Activated CD8-positive, alpha-beta memory T cell treated with anti-CD3 and anti-CD28 coated beads, Interleukin-2, amount 10 ng/mL, durations not matched to agents 7 days and 5 days (primary cell): ENCODE data around the gene TEAD1. TPM values are rescaled to one million over a fixed set of nuclear protein-coding genes. Genes with fewer than 3 reads are reported as not detected.

Experiments used
- ATAC-seq: fragments of 150-1000 bp; cut with Tn5 transposase; one replicate; pipeline ENCODE4 v1.10.0; 2021; ENCODE audit warnings: moderate library complexity
- CTCF ChIA-PET: fragments of 350-600 bp; sonication (Branson Sonifier 250); formaldehyde crosslinking; loops from one replicate; lab custom pipeline; 2021; ENCODE audit warnings: antibody characterized with exemption; lab: Charles Lee
- DNase-seq: peaks from one replicate; pipeline ENCODE4 v3.0.0-alpha.2; 2020
- H3K27ac Mint-ChIP-seq: one replicate; pipeline ENCODE4 v1.8.0; 2021; ENCODE audit warnings: mild to moderate bottlenecking, mixed read lengths
- H3K27me3 Mint-ChIP-seq: one replicate; pipeline ENCODE4 v1.8.0; 2021; ENCODE audit warnings: mixed read lengths
- H3K36me3 Mint-ChIP-seq: one replicate; pipeline ENCODE4 v1.8.0; 2021; ENCODE audit warnings: mild to moderate bottlenecking, mixed read lengths
- H3K4me1 Mint-ChIP-seq: one replicate; pipeline ENCODE4 v1.8.0; 2021; ENCODE audit warnings: mixed read lengths
- H3K4me3 Mint-ChIP-seq: one replicate; pipeline ENCODE4 v1.8.0; 2021; ENCODE audit warnings: mild to moderate bottlenecking, moderate library complexity, mixed read lengths
- H3K9me3 Mint-ChIP-seq: one replicate; pipeline ENCODE4 v1.8.0; 2022; ENCODE audit warnings: low read depth, mixed read lengths
- total RNA-seq, 2 experiments: library from RNA; stranded (reverse); gene quantifications; one replicate each; pipeline ENCODE4 v1.2.3, GENCODE V29; 2021

TEAD1 gene
- total RNA-seq, 2 experiments from 2014 or later: 0.18 to 0.26 TPM

DNA sequence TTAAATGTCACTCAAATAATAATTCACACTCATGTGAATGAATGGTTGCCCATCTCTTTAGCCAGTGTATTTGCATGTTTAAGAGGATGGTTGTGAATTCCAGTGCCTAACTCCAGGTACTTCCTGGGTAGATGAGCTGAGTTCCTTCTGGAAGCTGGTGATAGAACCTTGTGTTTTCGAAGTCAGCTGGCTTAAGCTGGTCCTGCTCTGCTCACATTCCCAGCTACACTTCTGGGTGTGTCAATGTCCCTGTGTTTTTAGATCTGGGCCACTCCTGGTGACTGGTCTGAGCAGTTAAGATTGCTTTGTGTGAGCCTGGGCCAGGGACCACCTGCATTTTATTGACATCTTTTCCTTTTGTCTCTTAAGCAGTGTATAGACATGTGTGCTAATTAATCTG lies 10.6 kb downstream of the TEAD1 start:
- Mint-ChIP-seq H3K4me1 (peaks cover 7% of the 10 kb centered on the region), H3K36me3 (no peaks in the 10 kb centered on the region), H3K9me3 (no peaks in the 10 kb centered on the region), H3K4me3 (no peak overlapping the region), H3K27me3 (peaks cover 83% of the 10 kb centered on the region), H3K27ac (no peak overlapping the region)
- CTCF ChIA-PET: no interaction called here
- DNase-seq (no peak), ATAC-seq (no peak)

DNA sequence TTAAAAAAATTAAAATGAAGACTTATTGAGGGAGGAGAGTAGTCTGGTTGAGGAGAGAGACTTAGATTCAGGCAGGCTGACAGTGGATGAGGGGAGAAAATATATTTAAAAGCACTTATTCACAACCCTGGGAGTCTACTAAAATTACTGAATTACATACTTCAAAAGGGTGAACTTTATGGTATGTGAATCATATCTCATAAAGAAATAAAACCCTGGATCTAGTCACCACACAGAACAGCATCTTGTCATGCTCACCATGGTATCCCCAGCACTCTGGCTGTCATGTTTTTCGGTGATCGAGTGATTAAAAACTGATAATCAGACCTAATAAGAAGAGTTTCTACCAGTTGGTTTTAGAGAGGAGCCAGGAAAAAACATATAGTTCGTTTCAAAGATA lies 11.0 kb downstream of the TEAD1 start:
- CTCF ChIA-PET: no interaction called here
- no peak overlapping the region for H3K27ac Mint-ChIP-seq
- ATAC-seq: no peak
- H3K4me1 Mint-ChIP-seq: peaks cover 5% of the 10 kb centered on the region
- no peak overlapping the region for H3K4me3 Mint-ChIP-seq
- DNase-seq: no peak
- peaks cover 81% of the 10 kb centered on the region for H3K27me3 Mint-ChIP-seq
- H3K36me3 Mint-ChIP-seq: no peaks in the 10 kb centered on the region
- no peaks in the 10 kb centered on the region for H3K9me3 Mint-ChIP-seq

DNA sequence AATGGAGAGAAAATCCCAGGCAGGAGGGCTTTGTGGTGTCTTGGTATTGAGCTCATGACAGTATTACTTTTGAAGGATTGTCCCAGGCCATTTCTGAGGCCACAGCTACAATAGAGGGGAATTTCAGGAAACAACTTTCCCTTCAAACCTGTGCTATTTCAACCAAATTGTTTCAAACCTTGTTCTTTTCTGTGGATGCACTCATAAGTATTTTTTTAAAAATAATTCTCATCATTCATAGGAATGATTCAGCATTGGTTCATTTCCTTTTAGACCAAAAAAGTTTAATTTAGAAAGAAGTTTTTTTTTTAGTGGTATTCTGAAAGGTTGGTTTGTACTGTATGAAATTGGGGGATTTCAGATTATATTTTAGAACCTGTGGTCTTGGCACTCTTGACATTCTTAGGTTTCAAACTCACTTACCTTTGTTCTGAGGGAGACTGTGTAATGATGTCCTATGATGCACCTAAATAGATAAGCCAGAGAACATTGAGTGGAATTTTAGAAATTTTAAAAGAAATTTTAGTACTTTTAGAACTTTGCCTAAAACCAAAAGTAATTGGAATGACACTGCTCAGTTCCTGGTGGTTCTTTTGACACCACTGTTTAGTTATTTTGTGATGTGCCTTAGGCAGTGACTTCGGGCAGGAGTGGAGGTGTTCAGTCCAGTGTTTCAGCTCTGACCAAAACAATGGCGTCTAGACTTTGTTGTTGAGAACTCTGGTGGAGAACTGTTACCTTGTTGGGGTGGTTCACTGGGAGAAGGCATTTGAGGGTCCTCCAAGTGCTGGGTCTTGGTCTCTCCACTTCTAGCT lies 12.2 kb downstream of the TEAD1 start:
- H3K27me3 Mint-ChIP-seq: peaks cover 78% of the 10 kb centered on the region
- ATAC-seq: no peak
- no peak overlapping the region for H3K4me3 Mint-ChIP-seq

DNA sequence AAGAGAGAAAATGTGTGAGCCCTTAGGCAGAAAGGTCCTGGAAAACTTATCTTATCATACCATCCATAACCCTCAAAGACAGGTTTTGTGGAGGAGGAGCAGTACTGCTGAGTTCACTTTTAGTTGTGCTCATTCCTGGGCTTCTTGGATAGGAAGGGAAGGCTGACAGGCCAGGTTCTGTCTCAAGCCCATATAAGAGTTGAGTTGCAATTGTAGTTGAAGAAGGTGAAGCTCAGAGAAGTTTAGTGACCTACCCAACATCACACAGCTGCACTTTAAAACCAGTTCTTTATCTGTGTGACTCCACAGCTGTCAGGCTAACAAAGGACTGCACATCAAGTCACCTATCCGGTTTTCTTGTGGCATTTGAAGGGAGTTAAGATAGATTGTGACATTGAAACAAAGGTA lies 13.0 kb downstream of the TEAD1 start:
- no peaks in the 10 kb centered on the region for H3K4me1 Mint-ChIP-seq

More for the DNA sequence above, 12.2 kb downstream of the TEAD1 start:
- CTCF ChIA-PET: no interaction called here
- H3K27ac Mint-ChIP-seq: no peak overlapping the region
- H3K9me3 Mint-ChIP-seq: no peaks in the 10 kb centered on the region
- DNase-seq: no peak
- no peaks in the 10 kb centered on the region for H3K36me3 Mint-ChIP-seq
- H3K4me1 Mint-ChIP-seq: no peaks in the 10 kb centered on the region

DNA sequence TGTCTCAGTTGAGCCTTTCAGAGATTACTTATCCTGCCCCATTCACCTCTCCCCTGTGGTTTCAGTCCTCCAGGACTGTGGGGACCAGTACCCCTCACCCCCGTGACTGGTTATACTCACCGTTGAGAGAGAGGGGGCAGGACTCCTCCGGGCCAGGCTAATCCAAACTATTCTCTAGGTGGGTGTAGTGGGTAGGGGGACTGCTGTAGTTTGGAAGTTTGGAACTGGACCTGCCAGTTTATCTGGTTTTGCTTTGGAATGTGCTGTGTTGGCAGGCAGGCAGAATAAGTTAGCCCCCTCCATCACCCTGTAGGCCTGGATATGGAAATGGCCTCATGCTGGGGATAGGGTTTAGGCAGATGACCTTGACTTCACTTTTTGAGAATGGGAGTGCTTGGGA lies 13.5 kb downstream of the TEAD1 start:
- Mint-ChIP-seq H3K4me3 (no peak overlapping the region), H3K4me1 (no peaks in the 10 kb centered on the region), H3K27ac (no peak overlapping the region), H3K27me3 (peaks cover 74% of the 10 kb centered on the region), H3K36me3 (no peaks in the 10 kb centered on the region), H3K9me3 (no peaks in the 10 kb centered on the region)
- DNase-seq (no peak), ATAC-seq (no peak)
- CTCF ChIA-PET: no interaction called here

More for the DNA sequence above, 13.0 kb downstream of the TEAD1 start:
- ATAC-seq (no peak), DNase-seq (no peak)
- no peaks in the 10 kb centered on the region for H3K36me3 Mint-ChIP-seq
- H3K27me3 Mint-ChIP-seq: peaks cover 74% of the 10 kb centered on the region
- no peak overlapping the region for H3K4me3 Mint-ChIP-seq
- CTCF ChIA-PET: no interaction called here
- H3K27ac Mint-ChIP-seq: no peak overlapping the region
- H3K9me3 Mint-ChIP-seq: no peaks in the 10 kb centered on the region

DNA sequence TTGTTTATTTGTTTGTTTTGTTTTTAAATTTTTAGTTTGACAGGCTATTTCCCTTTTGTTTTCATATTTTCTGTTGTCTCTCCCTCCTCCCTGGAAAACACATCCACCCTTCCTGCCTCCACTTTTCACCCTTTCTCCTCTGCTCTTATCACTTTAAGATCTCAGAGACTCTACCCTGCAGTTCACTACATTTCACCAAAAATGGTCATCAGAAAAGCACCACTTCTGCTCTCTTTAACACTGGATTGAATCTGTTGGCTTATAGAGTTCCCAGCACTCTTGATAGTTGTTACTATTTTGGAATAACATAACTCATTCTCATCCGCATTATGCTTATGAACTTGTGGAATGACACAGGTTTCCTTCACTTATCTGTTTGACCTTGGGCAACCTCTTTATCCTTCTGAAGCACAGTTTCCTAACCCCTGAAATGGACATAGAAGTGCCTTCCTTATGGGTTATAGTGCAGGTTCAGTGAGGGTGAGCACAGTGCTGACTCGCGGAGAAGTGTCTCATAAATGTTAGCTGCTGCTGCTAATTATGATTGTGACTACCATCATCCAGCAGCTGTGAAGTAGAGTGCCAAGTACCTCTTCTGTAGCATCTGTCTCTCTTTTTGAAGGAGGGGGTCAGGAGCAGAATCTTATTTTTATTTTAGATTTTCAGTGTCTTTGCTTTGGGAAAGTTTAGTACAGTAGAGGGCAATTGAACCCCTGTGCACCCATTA lies 15.0 kb downstream of the TEAD1 start:
- H3K36me3 Mint-ChIP-seq: no peaks in the 10 kb centered on the region
- no peak overlapping the region for H3K4me3 Mint-ChIP-seq
- CTCF ChIA-PET: no interaction called here
- no peaks in the 10 kb centered on the region for H3K9me3 Mint-ChIP-seq
- peaks cover 77% of the 10 kb centered on the region for H3K27me3 Mint-ChIP-seq
- H3K4me1 Mint-ChIP-seq: peaks cover 8% of the 10 kb centered on the region
- DNase-seq: no peak
- ATAC-seq: no peak
- H3K27ac Mint-ChIP-seq: no peak overlapping the region

DNA sequence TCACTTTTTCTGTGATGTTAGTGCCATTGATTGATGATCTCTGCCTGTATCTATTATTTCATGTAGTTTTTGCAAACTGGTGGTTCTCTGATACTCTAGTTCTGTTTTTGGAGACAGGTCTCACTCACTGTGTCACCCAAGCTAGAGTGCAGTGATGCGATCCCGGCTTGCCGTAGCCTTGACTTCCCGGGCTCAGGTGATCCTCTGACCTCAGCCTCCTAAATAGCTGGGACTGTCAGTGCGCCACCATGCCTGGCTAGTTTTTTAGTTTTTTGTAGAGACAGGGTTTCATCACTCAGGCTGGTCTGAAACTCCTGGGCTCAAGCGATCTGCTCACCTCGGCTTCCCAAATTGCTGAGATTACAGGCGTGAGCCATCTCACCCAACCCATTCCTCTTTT lies 16.4 kb downstream of the TEAD1 start:
- ATAC-seq (no peak), DNase-seq (no peak)
- H3K4me1 Mint-ChIP-seq: peaks cover 8% of the 10 kb centered on the region
- H3K27ac Mint-ChIP-seq: no peak overlapping the region
- CTCF ChIA-PET: no interaction called here
- H3K27me3 Mint-ChIP-seq: peaks cover 80% of the 10 kb centered on the region
- no peaks in the 10 kb centered on the region for H3K36me3 Mint-ChIP-seq
- no peak overlapping the region for H3K4me3 Mint-ChIP-seq
- H3K9me3 Mint-ChIP-seq: no peaks in the 10 kb centered on the region

DNA sequence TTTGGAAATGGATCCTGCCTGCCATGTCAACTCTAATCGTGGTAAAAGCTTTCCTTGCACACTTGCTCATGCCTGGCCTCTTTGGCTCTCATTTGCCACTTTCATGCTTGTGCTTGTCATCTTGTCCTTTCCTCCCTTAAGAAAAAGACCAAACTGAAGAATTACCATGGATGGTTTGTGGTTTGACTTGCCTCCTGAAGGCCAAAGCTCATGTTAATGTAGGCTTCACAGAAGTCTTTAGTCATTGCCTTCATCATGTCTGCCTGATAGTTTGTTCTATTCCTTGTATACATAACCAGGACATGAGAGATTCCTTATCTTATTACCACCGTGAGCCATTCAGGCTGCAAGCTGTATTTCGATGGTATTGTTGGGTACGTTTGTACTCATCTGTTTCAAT lies 17.3 kb downstream of the TEAD1 start:
- Mint-ChIP-seq H3K4me3 (no peak overlapping the region), H3K27me3 (peaks cover 84% of the 10 kb centered on the region), H3K4me1 (peaks cover 8% of the 10 kb centered on the region), H3K27ac (no peak overlapping the region), H3K36me3 (no peaks in the 10 kb centered on the region), H3K9me3 (no peaks in the 10 kb centered on the region)
- DNase-seq (no peak), ATAC-seq (no peak)
- CTCF ChIA-PET: no interaction called here

DNA sequence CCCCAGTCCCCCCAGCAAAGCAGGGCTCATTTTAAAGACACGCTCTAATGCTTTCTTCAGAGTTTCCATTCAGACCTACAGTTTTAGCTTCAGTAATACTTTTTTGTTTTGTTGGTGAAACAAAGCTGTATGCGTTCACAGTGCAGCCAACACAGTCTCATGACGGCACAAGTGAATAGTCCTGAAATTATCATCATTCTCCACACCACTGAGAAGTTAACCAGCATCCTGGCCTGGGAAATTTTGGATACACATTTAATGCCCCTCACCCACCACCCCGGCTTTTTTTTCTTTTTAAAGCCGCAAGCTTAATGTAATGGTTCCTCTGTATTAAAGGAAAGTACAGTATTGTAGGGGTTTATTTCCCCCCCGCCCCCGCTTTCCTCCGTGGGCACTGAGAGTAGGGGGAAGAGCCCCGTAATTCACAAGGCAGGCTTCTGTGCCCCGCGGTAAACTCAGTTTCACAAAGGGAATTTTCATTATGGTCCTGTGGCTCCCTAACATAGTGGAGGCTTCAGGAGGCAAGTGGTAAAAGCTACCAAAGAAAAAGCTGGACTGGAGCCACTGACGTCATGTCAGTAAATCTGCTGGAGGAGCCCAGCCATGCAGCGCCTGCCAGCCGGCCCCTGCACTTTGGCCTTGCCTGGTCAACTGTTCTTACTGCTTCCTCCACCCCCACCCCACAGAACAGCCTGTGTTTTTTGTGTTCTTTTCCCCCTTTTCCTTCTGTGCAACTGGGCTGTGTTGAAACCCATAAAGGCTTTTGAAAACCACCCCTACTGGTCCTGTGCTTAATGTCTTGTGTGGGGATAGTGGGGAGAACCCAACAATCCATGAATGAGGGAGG lies 18.2 kb downstream of the TEAD1 start:
- CTCF ChIA-PET: no interaction called here

DNA sequence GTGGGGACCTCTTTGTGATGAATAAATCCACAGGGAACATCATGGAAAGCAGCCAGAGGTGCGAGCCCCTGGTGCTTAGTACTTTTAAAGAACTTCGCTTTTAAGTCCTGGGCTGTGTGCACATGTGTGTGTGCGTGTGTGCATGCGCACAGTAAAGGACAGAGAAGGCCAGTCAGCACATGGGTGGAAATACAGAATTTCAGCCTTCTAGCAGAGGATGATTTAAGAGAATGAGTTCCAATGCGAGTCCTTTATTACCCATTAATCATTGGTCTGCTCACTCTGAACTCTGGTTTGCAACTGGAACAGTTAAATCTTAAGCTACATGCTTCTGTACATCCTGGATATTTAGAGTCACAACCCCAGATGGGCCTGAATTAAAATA lies 18.9 kb downstream of the TEAD1 start:
- CTCF ChIA-PET: no interaction called here

More for the DNA sequence above, 18.2 kb downstream of the TEAD1 start:
- H3K9me3 Mint-ChIP-seq: no peaks in the 10 kb centered on the region
- DNase-seq (no peak), ATAC-seq (no peak)
- peaks cover 84% of the 10 kb centered on the region for H3K27me3 Mint-ChIP-seq
- no peak overlapping the region for H3K27ac Mint-ChIP-seq
- no peak overlapping the region for H3K4me3 Mint-ChIP-seq
- peaks cover 8% of the 10 kb centered on the region for H3K4me1 Mint-ChIP-seq
- no peaks in the 10 kb centered on the region for H3K36me3 Mint-ChIP-seq

DNA sequence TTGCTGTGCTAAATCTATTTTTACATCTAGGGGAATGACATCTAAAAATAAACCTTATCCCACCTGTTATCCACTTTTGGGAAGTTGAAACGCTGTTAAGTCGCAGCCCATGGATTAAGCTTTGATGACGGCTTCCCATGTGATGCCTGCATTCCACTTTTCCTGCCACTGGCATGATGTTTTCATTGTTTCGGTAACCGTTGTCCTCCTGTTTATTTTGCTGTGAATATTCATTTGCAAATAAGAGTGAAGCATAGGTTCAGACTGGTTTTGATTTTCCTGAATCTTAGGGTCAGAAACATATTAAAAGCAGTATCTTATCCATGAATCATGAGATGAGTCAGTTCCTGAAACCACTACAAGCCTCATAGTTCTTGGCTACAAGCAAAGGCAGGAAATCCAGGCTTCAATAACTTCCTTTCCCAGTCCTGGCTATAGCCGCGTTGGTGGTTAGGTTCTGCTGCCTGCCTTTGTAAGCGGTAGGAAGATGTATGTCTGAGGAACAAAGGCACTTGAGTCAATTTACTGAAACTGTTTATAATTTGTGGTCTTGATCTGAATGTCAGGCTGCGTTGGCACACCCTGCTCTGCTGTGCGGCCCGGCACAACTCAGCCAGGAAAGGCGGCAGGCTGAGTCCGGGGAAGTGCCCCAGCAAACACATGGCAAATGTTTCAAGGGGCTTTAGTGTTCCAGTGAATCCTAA lies 19.4 kb downstream of the TEAD1 start:
- Mint-ChIP-seq H3K9me3 (no peaks in the 10 kb centered on the region), H3K4me1 (peaks cover 8% of the 10 kb centered on the region), H3K27me3 (peaks cover 84% of the 10 kb centered on the region), H3K27ac (no peak overlapping the region), H3K4me3 (no peak overlapping the region), H3K36me3 (no peaks in the 10 kb centered on the region)
- ATAC-seq (no peak), DNase-seq (no peak)
- CTCF ChIA-PET: no interaction called here

More for the DNA sequence above, 18.9 kb downstream of the TEAD1 start:
- Mint-ChIP-seq H3K4me1 (peaks cover 8% of the 10 kb centered on the region), H3K4me3 (no peak overlapping the region), H3K9me3 (no peaks in the 10 kb centered on the region), H3K27me3 (peaks cover 84% of the 10 kb centered on the region), H3K27ac (no peak overlapping the region), H3K36me3 (no peaks in the 10 kb centered on the region)
- DNase-seq: no peak
- no peak for ATAC-seq

DNA sequence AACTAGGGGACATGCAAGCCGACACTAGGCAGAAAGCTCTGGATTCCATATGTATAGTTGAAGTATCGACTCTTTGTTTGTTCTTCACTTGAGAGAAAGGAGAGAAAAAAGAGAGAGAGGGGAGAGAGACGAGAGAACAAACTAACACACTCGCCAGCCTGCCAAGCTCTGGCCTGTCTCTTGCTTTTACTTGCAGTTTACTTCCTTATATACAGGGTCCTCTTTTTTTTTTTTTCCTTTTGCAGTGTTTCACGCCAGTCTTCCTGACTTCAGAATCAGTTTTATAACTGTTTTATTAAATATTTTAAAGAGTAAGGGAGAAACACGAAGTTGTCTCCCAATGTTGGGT lies 19.9 kb downstream of the TEAD1 start:
- no peaks in the 10 kb centered on the region for H3K36me3 Mint-ChIP-seq
- H3K4me1 Mint-ChIP-seq: peaks cover 8% of the 10 kb centered on the region
- DNase-seq (no peak), ATAC-seq (no peak)
- no peak overlapping the region for H3K27ac Mint-ChIP-seq
- no peaks in the 10 kb centered on the region for H3K9me3 Mint-ChIP-seq
- H3K4me3 Mint-ChIP-seq: no peak overlapping the region
- CTCF ChIA-PET: no interaction called here
- peaks cover 79% of the 10 kb centered on the region for H3K27me3 Mint-ChIP-seq

DNA sequence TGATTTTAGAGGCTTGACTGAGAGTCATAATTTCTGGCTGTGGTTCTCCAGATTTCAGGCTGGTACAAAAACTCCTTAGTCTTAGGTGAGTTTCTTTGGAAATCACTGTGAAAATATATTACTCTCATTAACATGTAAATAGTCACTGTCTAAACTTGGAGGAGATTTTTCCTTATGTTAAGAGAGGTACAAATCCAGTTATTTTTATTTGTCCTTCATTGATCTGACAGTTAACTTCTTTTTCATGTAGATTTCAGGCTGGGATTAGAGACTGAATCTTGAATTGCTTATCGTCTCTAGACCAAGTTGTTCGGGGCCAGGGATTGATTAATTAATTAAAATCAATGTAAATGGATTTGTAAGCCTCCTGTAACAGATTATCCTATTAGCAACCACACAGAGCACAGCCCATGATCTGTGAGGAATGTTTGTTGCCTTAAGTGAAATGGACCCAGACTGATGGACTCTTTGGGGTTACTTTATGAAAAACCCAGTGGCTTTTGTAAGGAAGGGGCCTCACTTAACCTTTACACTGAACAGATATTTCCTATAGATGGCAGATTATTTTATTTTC lies 21.1 kb downstream of the TEAD1 start:
- no peak overlapping the region for H3K27ac Mint-ChIP-seq
- CTCF ChIA-PET: no interaction called here
- peaks cover 78% of the 10 kb centered on the region for H3K27me3 Mint-ChIP-seq
- H3K4me3 Mint-ChIP-seq: no peak overlapping the region
- DNase-seq (no peak), ATAC-seq (no peak)
- peaks cover 8% of the 10 kb centered on the region for H3K4me1 Mint-ChIP-seq
- H3K9me3 Mint-ChIP-seq: no peaks in the 10 kb centered on the region
- H3K36me3 Mint-ChIP-seq: no peaks in the 10 kb centered on the region
